ENCODE data around the gene SLC25A34.

Gene SLC25A34

DNA sequence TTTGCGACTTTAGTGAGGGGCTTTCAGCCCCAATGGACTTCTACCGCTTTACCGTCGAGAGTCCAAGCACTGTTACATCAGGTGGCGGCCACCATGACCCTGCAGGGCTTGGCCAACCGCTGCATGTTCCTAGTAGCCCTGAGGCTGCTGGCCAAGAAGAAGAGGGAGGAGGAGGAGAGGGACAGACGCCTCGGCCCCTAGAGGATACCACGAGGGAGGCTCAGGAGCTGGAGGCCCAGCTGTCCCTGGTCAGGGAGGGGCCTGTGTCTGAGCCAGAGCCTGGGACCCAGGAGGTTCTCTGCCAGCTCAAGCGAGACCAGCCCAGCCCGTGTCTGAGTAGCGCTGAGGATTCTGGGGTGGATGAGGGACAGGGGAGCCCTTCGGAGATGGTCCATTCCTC is 8.6 kb upstream of the SLC25A34 start:
- TF ChIP-seq, protein P1, sequence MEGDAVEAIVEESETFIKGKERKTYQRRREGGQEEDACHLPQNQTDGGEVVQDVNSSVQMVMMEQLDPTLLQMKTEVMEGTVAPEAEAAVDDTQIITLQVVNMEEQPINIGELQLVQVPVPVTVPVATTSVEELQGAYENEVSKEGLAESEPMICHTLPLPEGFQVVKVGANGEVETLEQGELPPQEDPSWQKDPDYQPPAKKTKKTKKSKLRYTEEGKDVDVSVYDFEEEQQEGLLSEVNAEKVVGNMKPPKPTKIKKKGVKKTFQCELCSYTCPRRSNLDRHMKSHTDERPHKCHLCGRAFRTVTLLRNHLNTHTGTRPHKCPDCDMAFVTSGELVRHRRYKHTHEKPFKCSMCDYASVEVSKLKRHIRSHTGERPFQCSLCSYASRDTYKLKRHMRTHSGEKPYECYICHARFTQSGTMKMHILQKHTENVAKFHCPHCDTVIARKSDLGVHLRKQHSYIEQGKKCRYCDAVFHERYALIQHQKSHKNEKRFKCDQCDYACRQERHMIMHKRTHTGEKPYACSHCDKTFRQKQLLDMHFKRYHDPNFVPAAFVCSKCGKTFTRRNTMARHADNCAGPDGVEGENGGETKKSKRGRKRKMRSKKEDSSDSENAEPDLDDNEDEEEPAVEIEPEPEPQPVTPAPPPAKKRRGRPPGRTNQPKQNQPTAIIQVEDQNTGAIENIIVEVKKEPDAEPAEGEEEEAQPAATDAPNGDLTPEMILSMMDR (conservative IDR thresholded peaks at IDR 0.05; ENCODE audit: control insufficient read depth, insufficient read depth, low read depth, low read length), result no peak
- DNase-seq (ENCODE audit: low read depth), result no peak
- H3K4me3 ChIP-seq (ENCODE audit: control insufficient read depth, low read depth, low read length), result no peak overlapping the region

DNA sequence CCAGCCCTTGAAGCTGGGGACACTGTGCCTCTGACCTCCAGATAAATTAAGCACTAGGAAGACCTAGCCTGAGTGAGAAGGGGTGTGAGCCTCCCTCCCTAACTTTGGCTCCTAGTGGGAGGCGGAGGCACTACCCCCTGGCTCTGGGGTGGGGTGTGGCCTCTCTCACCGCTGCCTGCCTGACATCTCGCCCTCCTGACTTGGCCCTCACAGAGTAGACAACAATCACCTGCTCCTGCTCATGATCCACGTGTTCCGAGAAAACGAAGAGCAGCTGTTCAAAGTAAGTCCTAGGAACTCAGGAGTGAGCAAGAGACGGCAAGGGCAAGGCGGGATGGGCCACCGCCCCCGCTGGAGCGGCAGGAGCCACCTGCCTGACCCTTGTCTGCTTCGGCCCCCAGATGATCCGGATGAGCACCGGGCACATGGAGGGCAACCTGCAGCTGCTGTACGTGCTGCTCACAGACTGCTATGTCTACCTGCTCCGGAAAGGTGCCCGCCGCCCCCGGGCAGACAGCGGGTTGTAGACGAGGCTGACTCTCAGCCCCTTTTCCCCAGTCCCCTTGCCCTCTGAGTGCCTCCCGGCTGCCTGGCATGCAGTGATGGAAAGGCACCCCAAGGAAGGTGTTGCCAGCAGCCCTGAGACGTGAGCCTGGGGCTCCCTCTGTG is 8.1 kb upstream of the SLC25A34 start:
- TF ChIP-seq, protein P1 (conservative IDR thresholded peaks at IDR 0.05; ENCODE audit: control insufficient read depth, insufficient read depth, low read depth, low read length), result no peak
- no peak overlapping the region for H3K4me3 ChIP-seq (ENCODE audit: control insufficient read depth, low read depth, low read length)
- DNase-seq (ENCODE audit: low read depth), result no peak

DNA sequence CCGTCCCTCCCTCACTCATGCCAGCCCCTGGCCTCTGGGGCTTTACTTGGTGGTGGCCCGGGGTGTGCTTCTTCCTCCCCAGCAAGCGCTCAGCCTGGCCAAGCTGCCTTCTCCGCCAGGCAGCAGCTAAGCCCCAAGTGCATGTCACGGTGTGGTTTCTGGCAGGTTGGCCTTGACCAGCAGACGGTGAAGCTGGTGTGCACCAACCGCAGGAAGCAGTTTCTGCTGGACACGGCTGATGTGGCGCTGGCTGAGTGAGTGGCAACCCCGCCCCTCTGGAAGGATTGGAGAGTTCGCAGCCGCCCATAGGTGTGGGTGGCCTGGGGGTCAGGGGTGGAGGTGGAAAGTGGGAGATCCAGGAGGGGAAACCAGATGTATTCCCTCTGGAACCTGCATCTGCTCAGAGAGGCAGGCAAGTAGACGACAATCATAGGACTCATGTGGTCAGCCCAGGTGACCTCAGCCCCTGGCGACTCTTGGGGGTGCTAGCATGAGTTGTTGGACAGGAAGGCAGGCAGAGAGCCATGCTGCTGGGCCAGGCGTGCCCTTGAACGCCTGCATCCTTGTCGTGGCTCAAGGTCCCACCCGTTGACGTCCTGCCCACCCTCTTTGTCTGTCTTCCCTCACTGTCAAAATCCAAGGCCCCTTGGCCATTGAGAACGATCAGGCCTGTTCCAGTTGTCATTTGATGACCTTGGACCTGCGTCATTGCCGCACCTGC is 7.0 kb upstream of the SLC25A34 start:
- H3K4me3 ChIP-seq (ENCODE audit: control insufficient read depth, low read depth, low read length), result no peak overlapping the region
- DNase-seq (ENCODE audit: low read depth), result no peak
- TF ChIP-seq, protein P1 (conservative IDR thresholded peaks at IDR 0.05; ENCODE audit: control insufficient read depth, insufficient read depth, low read depth, low read length), result no peak

DNA sequence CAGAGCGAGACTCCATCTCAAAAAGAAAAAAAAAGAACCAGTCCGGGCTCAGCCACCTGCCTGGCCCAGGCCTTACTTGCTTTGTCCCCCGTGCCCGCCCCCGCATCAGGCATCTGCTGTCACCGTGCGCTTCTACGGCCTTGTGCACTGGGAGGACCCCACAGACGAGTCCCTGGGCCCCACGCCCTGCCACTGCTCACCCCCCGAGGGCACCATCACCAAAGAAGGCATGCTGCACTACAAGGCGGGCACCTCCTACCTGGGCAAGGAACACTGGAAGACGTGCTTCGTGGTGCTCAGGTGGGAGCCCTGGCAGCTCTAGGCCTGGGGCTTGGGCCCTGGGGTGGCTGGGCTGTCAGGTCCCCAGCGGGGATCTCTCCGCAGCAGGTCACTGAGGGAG is 5.6 kb upstream of the SLC25A34 start:
- no peak overlapping the region for H3K4me3 ChIP-seq (ENCODE audit: control insufficient read depth, low read depth, low read length)
- no peak for DNase-seq (ENCODE audit: low read depth)
- TF ChIP-seq, protein P1 (conservative IDR thresholded peaks at IDR 0.05; ENCODE audit: control insufficient read depth, insufficient read depth, low read depth, low read length), result no peak

DNA sequence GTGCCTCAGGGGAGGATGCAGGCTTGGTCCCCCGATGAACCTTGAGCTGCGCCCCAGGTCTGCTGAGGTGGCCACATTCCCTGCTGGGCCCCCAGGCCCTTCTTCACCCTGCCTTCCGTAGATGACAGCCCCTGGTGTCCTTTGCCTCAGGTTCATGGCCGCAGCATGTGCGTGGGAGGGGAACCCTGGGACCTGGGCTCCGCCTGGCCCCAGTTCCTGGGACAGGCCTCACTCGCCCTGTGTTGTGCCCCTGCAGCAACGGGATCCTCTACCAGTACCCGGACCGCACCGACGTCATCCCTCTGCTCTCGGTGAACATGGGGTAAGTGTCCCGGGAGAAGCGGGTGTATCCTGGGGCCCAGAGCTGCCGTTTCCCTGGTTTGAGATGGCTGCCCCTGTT is 5.1 kb upstream of the SLC25A34 start:
- TF ChIP-seq, protein P1 (conservative IDR thresholded peaks at IDR 0.05; ENCODE audit: control insufficient read depth, insufficient read depth, low read depth, low read length), result no peak
- H3K4me3 ChIP-seq (ENCODE audit: control insufficient read depth, low read depth, low read length), result no peak overlapping the region

DNA sequence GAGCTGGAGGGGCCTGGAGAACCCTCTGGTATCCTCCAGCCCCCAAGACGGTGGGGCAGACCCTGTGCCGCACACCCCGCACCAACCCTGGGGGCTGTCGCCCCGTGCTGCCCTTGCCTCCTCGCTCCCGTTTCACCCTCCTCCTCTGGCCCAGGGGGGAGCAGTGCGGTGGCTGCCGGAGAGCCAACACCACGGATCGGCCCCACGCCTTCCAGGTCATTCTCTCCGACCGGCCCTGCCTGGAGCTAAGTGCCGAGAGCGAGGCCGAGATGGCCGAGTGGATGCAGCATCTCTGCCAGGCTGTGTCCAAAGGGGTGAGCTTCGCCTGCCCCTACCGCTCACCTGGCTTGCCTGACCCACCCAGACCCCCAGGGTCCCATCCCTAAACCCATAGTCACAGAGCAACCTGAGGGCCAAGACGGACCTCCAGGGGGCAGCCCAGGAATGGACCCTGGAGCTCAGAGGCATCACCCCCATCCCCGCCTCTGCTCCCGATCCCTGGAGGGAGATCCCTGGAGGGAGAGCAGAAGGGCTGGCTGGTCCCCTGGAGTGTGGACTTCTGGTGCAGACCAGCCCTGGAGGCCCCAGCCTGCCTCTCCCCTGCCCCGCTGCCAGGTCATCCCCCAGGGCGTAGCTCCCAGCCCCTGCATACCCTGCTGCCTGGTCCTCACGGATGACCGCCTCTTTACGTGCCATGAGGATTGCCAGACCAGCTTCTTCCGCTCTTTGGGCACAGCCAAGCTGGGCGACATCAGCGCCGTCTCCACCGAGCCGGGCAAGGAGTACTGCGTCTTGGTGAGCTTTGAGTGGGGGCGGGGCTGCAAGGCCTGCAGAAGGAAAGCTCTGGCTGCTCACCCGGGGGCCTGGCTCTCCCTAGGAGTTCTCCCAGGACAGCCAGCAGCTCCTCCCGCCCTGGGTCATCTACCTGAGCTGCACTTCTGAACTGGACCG is 4.0 kb upstream of the SLC25A34 start:
- no peak for DNase-seq (ENCODE audit: low read depth)
- H3K4me3 ChIP-seq (ENCODE audit: control insufficient read depth, low read depth, low read length), result no peak overlapping the region
- TF ChIP-seq, protein P1 (conservative IDR thresholded peaks at IDR 0.05; ENCODE audit: control insufficient read depth, insufficient read depth, low read depth, low read length), result no peak

More for the DNA sequence above, 5.1 kb upstream of the SLC25A34 start:
- DNase-seq (ENCODE audit: low read depth), result no peak
